HG03039 (cell line): ENCODE measurements around the gene CES2.
"Not testable (repeated sequence)": the region's sequence is repeated elsewhere in the genome, so short reads cannot be mapped to it uniquely, and the experiment has no call there.

ENCODE experiments used
- ATAC-seq: cut with Tn5 transposase; IDR thresholded peaks from one replicate; pipeline ENCODE4 v1.9.1; 2021; ENCODE audit warnings: mild to moderate bottlenecking, moderate library complexity; ENCODE audit not compliant: unreplicated experiment

The CES2 gene, protein sequence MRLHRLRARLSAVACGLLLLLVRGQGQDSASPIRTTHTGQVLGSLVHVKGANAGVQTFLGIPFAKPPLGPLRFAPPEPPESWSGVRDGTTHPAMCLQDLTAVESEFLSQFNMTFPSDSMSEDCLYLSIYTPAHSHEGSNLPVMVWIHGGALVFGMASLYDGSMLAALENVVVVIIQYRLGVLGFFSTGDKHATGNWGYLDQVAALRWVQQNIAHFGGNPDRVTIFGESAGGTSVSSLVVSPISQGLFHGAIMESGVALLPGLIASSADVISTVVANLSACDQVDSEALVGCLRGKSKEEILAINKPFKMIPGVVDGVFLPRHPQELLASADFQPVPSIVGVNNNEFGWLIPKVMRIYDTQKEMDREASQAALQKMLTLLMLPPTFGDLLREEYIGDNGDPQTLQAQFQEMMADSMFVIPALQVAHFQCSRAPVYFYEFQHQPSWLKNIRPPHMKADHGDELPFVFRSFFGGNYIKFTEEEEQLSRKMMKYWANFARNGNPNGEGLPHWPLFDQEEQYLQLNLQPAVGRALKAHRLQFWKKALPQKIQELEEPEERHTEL

DNA sequence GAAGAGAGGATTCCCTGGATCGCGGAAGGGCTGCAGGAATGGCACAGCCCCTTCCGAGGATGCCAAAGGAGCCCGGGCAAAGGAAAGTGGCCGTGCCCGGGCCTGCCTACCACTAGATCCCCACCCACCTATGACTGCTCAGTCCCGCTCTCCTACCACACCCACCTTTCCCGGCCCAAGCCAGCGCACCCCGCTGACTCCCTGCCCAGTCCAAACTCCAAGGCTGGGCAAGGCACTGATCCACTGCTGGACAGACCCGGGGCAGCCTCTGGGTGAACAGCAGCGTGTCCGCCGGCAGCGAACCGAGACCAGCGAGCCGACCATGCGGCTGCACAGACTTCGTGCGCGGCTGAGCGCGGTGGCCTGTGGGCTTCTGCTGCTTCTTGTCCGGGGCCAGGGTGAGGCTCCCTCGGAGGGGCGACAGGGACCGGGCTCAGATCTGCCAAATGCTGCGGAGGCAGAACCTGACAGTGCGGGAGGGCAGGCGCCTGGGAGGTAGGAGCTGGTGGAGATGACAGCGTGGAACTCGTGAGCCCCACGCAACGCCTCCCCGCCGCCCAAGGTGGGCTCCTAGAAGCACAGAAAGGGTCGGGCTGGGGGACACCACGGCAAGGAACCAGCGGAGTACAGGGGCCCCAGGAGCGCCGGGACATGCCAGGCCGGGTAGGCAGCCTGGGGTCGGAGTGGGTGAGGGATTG is at the start of gene CES2:
TSS of gene CES2 (plus strand) at position 203 of the 698 bp plus-strand sequence. CDS start at position 323, 120 bp downstream.
- no peak for ATAC-seq

DNA sequence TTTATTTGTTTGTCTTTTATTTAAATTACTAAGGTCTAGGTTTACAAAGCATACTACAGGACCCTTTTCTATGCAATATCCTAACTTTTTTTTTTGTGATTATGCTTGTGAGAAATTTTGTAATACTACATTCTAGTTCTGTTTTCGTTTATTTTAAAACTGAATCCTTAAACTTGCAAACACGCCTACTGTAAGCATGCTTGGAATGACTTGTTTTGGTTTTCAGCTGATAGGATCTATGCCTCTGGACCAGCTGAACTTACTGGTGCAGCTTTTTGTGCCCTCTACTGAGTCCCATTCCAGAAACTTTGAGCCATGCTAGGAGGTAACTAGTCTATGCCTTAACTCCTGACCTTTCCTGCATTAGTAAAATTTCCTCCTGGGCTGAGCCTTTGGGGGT is 49.0 kb upstream of the CES2 start:
- ATAC-seq: no peak

DNA sequence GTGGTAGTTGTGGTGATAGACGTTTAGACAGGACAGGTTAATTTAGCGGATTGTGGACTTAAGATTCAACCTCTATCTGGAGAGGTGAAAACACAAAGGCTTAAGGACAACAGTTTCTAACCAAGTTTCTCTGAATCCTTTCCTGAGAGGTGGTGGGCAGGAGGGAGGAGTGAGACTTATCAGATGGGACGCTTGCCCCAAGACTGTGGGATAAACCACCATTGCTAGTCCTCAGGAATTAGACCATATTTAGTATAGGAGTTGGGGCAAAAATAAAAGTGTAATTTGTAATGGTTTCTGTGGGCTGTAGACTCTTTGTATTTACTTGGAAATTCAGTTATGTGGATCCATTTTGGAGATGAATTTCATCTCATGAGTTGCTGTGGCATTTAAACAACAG is 48.4 kb upstream of the CES2 start:
- ATAC-seq: no peak

DNA sequence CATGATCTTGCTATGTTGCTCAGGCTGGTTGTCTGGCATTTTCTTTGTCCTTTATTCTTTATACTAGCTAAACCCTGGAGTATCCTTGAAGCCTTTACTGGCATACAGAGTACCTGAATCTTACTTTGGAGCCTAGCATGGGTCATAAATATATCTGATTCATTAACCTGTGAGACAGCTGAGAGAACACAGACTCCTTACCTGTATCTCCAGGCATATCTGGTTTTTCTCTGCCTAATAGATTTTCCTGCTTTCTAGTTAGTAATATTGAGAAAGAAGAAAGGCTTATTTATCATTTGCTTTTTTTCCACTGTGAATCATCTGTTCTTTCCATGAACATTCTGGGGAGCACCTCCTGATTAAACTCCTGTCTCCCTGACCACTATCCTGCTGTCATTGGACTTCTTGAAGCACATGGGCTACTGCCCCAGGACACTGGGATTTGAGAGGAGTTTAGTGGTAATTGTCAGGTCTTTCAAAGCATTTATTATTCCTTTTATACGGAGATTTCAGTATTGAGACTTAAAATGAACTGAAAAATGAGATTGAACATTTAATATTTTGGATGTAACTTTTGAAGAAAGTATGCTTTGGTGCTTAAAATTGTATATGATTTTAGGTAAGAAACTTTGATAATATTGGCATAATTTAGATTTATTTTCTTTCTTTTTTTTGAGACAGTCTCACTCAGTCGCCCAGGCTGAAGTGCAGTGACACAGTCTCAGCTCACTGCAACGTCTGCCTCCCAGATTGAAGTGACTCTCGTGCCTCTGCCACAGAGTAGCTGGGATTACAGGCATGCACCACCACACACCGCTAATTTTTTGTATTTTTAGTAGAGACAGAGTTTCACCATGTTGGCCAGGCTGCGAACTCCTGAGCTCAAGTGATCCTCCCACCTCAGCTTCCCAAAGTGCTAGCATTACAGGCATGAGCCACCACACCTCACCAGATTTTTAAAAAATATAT is 46.4 kb upstream of the CES2 start:
- ATAC-seq: no peak

DNA sequence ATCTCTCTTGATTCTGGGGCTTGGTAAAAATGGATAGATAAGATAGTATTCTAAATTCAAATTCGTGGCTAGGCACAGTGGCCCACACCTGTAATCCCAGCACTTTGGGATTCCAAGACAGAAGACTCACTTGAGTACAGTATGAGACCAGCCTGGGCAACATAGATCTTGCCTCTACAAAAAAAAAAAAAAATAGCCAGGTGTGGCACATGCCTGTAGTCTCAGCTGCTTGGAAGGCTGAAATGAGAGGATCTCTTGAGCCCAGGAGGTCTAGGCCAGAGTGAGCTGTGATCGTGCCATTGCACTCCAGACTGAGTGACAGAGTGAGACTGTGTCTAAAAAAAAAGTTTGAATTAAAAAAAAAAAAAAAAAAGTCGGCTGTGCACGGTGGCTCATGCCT is 45.7 kb upstream of the CES2 start:
- ATAC-seq: no peak

DNA sequence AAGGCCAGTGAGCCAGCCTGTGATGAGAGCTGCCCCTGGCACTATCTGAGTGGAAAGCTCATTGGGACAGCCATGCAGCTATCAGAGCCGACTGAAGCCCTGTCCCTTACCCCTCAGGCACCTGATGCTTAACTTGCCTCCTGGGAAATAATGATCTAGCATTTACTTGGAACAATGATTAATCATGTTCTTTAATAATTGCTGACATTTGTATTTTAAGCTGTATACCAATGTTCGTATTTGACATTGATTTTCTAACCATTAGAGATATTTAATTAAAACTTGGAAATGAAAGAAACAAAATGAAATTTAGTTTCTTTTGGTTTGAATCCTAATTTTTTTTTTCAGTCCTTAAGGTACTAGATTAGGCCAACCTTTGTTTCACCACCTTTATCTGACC is 44.5 kb upstream of the CES2 start:
- ATAC-seq: no peak

DNA sequence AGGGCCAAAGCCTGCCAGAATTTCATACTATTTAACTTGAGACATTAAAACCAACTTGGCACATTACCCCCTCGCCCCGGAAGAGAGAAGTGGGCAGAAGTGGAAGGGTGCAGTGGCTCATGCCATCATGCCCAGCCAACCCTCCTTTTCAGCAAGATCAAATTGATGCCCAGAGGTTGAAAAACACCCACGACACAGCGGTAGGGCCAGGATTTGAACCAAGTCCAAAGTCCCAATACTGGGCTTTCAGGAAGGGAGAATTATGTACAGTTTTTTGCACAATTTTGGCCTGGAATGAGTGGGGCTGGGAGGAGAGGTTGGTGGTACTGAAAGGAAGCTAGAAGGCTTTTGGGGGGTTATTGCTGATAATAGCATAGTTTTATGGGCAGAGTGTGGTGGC is 44.0 kb upstream of the CES2 start:
- no peak for ATAC-seq

DNA sequence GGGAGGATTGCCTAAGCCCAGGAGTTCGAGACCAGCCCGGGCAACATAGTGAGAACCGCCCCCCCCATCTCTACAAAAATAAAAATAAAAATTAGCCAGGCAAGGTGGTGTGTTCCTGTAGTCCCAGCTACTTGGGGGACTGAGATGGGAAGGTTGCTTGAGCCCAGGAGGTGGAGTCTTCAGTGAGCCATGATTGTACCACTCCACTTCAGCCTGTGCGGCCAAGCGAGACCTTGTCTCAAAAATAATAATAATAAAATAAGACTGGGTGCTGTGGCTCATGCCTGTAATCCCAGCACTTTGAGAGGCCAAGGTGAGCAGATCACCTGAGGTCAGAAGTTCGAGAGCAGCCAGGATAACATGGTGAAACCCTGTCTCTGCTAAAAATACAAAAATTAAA is 43.5 kb upstream of the CES2 start:
- ATAC-seq: no peak

DNA sequence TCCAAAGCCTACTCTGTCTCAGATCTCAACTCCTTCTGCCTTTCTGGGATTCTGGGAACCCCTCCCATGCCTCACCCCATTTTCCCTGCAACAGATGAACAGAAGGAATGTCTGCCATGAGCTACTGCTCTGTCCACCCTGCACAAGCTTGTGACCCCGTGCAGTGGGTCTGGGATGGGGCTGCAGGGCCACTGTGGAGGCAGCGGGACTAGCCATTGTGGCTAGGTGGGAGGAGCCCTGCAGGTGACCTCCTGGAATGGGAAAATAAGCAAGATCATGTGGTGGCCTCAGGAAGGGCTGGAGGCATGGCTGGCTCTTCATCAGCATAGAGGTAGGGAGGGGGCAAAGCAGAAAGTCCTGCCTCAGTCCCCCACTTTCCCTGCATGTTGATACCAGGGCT is 41.3 kb upstream of the CES2 start:
- ATAC-seq: no peak

DNA sequence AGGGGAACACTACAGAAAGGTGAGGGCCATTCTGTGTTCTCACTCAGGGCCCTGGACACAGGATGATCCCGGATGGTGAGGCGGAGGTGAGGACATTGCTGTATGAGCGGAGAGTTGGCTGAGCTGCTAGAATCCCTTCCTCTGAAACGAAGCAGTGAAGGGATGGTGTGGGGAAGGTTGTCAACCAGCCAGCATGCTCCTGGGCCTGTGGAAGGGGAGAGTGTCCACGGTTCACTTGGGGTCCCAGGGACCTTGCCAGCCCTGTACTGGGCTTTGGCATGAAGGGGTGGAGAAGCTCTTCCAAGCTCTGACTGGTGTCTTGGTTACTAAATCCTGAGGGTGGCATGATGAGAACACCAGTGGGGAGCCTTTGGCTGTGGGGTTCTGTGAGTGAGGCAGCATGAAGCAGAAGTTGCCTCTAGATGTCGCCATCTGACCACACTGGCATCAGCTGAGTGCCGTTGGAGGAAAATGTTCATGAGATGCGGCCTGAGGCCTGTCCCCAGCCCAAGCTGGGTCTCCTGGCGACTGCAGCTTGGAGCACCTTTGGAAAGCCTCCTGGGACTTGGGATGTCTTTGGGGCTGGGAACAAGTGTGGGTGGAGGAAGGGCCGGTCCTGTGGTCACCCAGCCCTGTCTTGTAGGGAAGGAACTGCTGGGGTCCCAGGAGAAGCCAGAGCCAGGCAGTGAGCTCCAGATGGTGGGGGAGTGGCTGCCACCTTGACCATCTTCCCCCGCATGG is 40.2 kb upstream of the CES2 start:
- ATAC-seq: no peak

DNA sequence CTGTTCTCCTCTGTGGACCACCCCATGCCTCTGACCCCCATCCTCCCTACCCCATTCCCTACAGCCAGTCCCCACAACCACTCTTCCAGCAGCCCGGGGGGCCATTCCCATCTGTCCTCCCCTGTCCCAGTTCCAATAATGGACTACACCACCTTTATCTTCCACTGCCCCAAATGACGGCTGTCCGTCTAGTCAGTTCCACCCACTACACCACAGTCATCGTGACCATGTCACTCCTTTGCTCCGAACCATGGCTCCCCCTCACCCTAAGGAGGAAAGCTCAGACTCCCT is 39.7 kb upstream of the CES2 start:
- ATAC-seq: no peak

DNA sequence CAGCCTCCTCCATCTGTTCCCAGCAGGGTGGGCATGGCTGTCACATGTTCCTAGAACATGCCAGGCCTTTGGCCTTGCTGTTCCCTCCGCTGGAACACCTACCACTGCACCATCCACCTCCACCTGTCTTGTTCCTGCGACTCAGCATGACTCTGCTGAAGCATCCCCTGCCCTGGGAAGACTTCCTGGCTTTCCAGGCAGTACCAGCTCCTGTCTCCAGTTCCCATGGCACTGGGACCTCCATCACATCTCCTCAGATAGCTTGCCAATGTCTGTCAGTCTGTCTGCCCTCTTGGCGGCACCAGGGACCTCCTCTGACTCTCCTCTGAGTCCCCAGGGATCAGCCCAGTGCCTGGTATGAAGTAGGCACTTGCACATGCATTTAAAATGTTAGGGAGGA is 39.3 kb upstream of the CES2 start:
- ATAC-seq: no peak

DNA sequence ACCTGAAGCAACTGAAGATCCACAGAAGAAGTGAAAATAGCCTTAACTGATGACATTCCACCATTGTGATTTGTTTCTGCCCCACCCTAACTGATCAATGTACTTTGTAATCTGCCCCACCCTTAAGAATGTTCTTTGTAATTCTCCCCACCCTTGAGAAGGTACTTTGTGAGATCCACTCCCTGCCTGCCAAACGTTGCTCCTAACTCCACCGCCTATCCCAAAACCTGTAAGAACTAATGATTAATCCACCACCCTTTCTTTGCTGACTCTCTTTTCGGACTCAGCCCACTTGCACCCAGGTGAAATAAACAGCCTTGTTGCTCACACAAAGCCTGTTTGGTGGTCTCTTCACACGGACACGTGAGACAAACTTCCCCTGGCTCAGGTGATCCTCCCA is 38.6 kb upstream of the CES2 start:
- not testable (repeated sequence) for ATAC-seq

DNA sequence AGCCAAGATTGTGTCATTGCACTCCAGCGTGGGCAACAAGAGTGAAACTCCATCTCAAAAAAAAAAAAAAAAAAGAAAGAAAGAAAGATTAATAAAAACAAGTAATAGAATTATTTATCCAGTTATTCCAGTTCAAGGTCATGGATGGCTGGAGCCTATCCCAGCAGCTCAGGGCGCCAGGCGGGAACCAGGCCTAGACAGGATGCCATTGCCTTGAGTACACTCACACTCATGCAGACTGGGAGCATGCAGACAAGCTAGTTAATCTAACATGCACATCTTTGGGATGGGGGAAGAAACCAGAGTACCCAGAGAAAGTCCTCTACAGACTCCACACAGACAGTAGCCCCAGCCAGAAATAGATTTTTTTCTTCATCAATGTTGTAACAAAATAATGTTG is 37.1 kb upstream of the CES2 start:
- ATAC-seq: no peak

DNA sequence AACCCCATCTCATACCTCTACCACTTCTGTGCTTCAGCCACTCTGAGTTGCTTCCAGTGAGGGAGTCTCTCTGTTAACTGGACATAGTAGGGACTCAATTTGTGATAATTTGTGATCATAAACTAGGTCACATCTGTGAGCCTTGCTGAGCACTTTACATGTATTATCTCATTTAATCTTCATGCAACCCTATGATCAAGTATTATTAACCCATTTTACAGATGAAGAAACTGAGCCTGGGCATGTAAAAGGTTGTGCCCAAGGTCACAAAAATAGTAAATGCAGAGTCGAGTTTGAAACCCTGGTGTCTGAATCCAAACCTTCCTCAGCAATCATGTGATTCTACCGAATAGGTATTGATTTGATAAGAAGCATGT is 36.4 kb upstream of the CES2 start:
- ATAC-seq: no peak

DNA sequence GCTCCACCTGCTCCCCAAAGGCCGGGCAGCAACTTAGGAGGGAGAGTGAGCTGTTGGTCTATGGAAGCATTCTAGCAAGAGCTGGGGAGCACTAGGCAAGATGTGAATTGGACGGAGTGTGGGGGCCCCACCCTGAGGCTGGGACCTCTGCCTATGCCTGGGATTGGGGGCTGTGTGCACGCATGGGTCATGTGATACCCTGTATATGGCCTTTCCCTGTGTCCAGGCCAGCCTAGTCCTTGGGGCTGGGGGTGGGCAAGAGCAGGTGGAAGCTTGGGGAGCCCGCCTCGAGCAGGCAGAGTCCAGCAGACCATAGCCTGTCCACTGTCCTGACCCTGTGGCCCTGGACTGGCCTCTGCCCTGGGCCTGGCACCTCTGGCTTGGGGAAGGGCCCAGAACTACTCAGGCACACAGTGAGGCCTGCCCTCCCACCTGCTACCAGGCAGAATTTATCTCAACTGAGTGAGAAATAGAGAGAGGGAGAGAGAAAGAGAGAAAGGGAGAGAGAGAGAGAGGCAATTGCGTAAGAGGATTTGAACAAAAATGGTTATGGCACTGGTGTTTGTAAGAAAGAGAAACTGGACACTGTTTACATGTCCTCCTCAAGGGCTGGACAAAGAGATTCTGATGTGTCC is 35.9 kb upstream of the CES2 start:
- ATAC-seq: no peak

DNA sequence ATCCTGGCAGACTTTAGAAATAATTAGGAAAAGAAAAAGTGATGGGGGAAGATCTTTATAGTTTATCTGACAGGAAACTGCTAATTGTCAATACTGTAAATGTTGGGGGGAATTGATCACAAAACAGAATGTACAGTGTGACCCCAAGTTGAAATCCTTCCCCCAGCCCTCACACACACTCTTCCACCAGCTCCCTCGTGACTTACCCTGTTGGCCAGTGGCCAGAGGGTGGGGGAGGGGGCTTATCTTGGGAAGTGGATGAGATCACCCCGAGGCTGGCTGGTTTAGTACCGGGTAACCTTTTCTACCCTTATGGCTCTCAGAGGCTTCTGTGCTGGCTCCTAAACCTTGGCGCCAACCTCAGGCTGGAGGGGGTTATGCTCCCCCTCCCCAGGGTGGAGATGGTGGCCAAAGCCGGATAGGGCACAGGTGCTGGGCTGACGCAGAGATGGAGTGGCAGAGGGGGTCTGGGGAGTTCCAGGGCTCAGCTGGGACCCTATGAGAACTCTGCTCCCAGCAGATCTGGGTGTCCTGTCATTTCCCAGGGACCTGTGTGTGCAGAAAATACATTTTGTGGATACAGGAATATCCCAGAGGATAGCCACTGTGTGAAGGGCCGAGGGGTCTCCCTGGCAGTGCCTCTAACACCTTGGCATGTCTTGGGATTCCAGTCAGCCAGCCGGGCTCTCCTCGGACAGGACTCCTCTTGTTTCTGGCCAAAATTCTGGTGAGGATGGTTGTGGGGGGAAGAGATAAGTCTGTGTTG is 35.2 kb upstream of the CES2 start:
- no peak for ATAC-seq

DNA sequence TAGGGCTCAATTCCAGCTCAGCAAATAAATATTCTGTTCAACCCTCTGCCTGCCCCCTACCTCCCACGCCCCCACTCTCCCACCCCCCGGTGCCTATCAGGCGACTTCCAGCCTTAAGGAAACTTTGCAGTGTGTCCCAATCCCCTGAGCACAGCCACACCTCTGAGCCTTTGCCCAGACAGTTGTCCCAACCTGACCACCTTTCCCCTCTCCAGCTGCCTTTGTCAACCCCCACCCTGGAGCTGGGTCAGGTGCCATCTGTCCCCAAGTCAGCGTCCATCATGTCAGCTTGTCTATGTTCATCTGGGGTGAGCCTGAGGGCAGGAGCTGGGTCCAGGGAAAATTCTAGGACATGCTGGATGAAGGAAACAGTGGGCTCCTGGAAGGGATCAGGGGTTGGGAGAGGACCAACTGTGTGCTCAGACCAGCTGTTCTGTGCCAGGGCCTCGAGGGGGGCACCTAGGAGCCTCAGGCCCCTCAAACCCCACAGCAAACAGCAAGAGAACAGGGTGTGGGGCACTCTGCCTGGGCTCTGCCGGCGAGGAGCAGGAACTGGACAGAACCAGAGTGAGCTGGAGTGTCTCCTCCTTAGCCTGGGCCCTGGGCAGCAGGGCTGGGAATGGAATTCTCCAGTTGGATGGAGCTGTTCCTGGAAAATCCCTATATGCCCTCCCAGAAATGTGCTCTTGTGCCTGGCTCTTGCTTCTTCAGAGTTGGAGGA is 34.4 kb upstream of the CES2 start:
- no peak for ATAC-seq

DNA sequence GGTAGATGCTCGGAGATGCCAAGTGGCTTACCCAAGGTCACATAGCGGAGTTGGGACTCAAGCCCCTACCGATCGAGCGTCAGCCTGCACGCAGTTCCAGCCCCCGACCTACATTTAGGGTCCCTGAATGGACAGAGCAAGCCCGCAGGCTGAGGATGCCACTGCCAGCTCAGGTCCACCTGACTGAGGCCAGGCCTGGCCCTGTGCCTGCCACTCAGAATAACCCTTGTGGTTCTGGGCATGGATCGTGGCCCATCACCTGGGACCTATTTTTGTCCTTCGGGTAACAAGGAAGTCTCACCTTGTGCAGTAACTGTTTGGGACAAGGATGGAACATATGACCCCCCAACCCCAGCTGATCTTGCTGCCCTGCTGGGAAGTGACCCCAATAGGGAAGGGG is 33.7 kb upstream of the CES2 start:
- ATAC-seq: no peak
